IPS DF 6.9 (cell line): ENCODE measurements around the gene LENG9.
A peak's percentile ranks its signal among the peaks of the same experiment; 100 is the strongest.
"Not testable (repeated sequence)": the region's sequence is repeated elsewhere in the genome, so short reads cannot be mapped to it uniquely, and the experiment has no call there.

Source experiments
- DNase-seq: peaks from one replicate; pipeline ENCODE4 v3.0.0-alpha.2; 2013; ENCODE audit warnings: low read depth, low spot score
- H3K27ac ChIP-seq: one replicate; pipeline ENCODE4 v1.5.1; 2013; ENCODE audit warnings: low read length, control low read depth
- H3K27me3 ChIP-seq: 2 replicates; pipeline ENCODE4 v1.6.1; 2013; ENCODE audit warnings: mild to moderate bottlenecking, low read length; ENCODE audit not compliant: control insufficient read depth, insufficient read depth
- H3K36me3 ChIP-seq: 2 replicates; pipeline ENCODE4 v1.6.1; 2013; ENCODE audit warnings: low read length; ENCODE audit not compliant: control insufficient read depth, insufficient read depth
- H3K4me1 ChIP-seq: 2 replicates; pipeline ENCODE4 v1.6.1; 2013; ENCODE audit warnings: low read length; ENCODE audit not compliant: control insufficient read depth, insufficient read depth
- H3K4me3 ChIP-seq: 2 replicates; pipeline ENCODE4 v1.5.1; 2013; ENCODE audit warnings: mild to moderate bottlenecking, low read length
- H3K9me3 ChIP-seq: 2 replicates; pipeline ENCODE4 v1.6.1; 2013; ENCODE audit warnings: low read length, inconsistent platforms; ENCODE audit not compliant: control insufficient read depth, insufficient read depth
- WGBS: extraction: QIAGEN DNeasy Blood & Tissue Kit; methylation state at CpG from one replicate; pipeline ENCODE4 v1.1.7; 2013; ENCODE audit warnings: mixed read lengths, missing lambda C conversion rate; ENCODE audit not compliant: insufficient read length, insufficient coverage; 5-methylcytosine and 5-hydroxymethylcytosine counted together

LENG9 gene

GRCh38 chr19:54495284-54495683 is 31.7 kb upstream of the LENG9 start:
- not testable (repeated sequence) for H3K27me3 ChIP-seq, H3K4me3 ChIP-seq, H3K9me3 ChIP-seq, H3K4me1 ChIP-seq, DNase-seq, H3K36me3 ChIP-seq, H3K27ac ChIP-seq
- no CpG with 5 or more reads among the region's 5 CpGs for WGBS

- DNase-seq: no peak
- no peaks in the 10 kb centered on the region for H3K27me3 ChIP-seq
- no peak overlapping the region for H3K4me3 ChIP-seq
Observed at GRCh38 chr19:54493967-54494585, 30.5 kb upstream of the LENG9 start.

GRCh38 chr19:54493056-54493455 is 29.5 kb upstream of the LENG9 start:
- no CpG with 5 or more reads among the region's 5 CpGs for WGBS
- not testable (repeated sequence) for H3K27ac ChIP-seq, H3K4me3 ChIP-seq, H3K36me3 ChIP-seq, H3K27me3 ChIP-seq, H3K9me3 ChIP-seq, DNase-seq, H3K4me1 ChIP-seq

More at GRCh38 chr19:54493967-54494585, 30.5 kb upstream of the LENG9 start:
- WGBS: no CpG with 5 or more reads among the region's 10 CpGs
- Histone ChIP-seq H3K27ac (no peak overlapping the region), H3K36me3 (no peaks in the 10 kb centered on the region), H3K4me1 (no peaks in the 10 kb centered on the region; the same call in 1 of the 2 replicates), H3K9me3 (peaks cover 8% of the 10 kb centered on the region)

GRCh38 chr19:54492568-54492967 is 29.0 kb upstream of the LENG9 start:
- no peaks in the 10 kb centered on the region; the same call in 1 of the 2 replicates for H3K4me1 ChIP-seq
- no peak overlapping the region for H3K4me3 ChIP-seq
- no CpG with 5 or more reads among the region's 18 CpGs for WGBS
- no peak for DNase-seq
- peaks cover 8% of the 10 kb centered on the region for H3K9me3 ChIP-seq
- H3K36me3 ChIP-seq: no peaks in the 10 kb centered on the region
- no peaks in the 10 kb centered on the region for H3K27me3 ChIP-seq
- H3K27ac ChIP-seq: no peak overlapping the region

GRCh38 chr19:54489766-54490165 is 26.2 kb upstream of the LENG9 start:
- no peak overlapping the region for H3K27ac ChIP-seq
- H3K4me1 ChIP-seq: no peaks in the 10 kb centered on the region; the same call in 1 of the 2 replicates
- H3K36me3 ChIP-seq: no peaks in the 10 kb centered on the region
- no peaks in the 10 kb centered on the region for H3K27me3 ChIP-seq
- H3K9me3 ChIP-seq: peaks cover 8% of the 10 kb centered on the region
- no peak overlapping the region for H3K4me3 ChIP-seq
- DNase-seq: no peak
- WGBS: no CpG with 5 or more reads among the region's 9 CpGs

- H3K4me1 ChIP-seq: no peaks in the 10 kb centered on the region; the same call in 1 of the 2 replicates
- H3K4me3 ChIP-seq: no peak overlapping the region
- H3K36me3 ChIP-seq: no peaks in the 10 kb centered on the region
- no peaks in the 10 kb centered on the region for H3K27me3 ChIP-seq
- peaks cover 8% of the 10 kb centered on the region for H3K9me3 ChIP-seq
- DNase-seq: no peak
- no CpG with 5 or more reads among the region's 7 CpGs for WGBS
- no peak overlapping the region for H3K27ac ChIP-seq
Observed at GRCh38 chr19:54489341-54489740, 25.8 kb upstream of the LENG9 start.

- H3K27me3 ChIP-seq: no peaks in the 10 kb centered on the region
- WGBS: no CpG with 5 or more reads among the region's 5 CpGs
Observed at GRCh38 chr19:54485851-54486250, 22.3 kb upstream of the LENG9 start.

GRCh38 chr19:54484451-54484850 is 20.9 kb upstream of the LENG9 start:
- no peak for DNase-seq
- Histone ChIP-seq H3K4me3 (no peak overlapping the region), H3K27me3 (no peaks in the 10 kb centered on the region), H3K9me3 (peaks cover 2% of the 10 kb centered on the region), H3K36me3 (no peaks in the 10 kb centered on the region), H3K4me1 (no peaks in the 10 kb centered on the region; the same call in 1 of the 2 replicates), H3K27ac (no peak overlapping the region)
- WGBS: no CpG with 5 or more reads among the region's 10 CpGs

More at GRCh38 chr19:54485851-54486250, 22.3 kb upstream of the LENG9 start:
- H3K36me3 ChIP-seq: no peaks in the 10 kb centered on the region
- H3K9me3 ChIP-seq: peaks cover 4% of the 10 kb centered on the region
- no peak overlapping the region for H3K27ac ChIP-seq
- no peak for DNase-seq
- H3K4me1 ChIP-seq: no peaks in the 10 kb centered on the region; the same call in 1 of the 2 replicates
- no peak overlapping the region for H3K4me3 ChIP-seq

- WGBS: no CpG with 5 or more reads among the region's 3 CpGs
- H3K36me3 ChIP-seq: no peaks in the 10 kb centered on the region
- no peak overlapping the region for H3K4me3 ChIP-seq
- no peak for DNase-seq
- no peaks in the 10 kb centered on the region for H3K4me1 ChIP-seq
- H3K27me3 ChIP-seq: no peaks in the 10 kb centered on the region
- H3K27ac ChIP-seq: no peak overlapping the region
- no peaks in the 10 kb centered on the region; the same call in 1 of the 2 replicates for H3K9me3 ChIP-seq
Observed at GRCh38 chr19:54482889-54483288, 19.3 kb upstream of the LENG9 start.

GRCh38 chr19:54481326-54481930 is 17.9 kb upstream of the LENG9 start:
- H3K27me3 ChIP-seq: no peaks in the 10 kb centered on the region
- no CpG with 5 or more reads among the region's 16 CpGs for WGBS
- no peak overlapping the region for H3K4me3 ChIP-seq
- no peak overlapping the region for H3K27ac ChIP-seq
- H3K9me3 ChIP-seq: no peaks in the 10 kb centered on the region; the same call in 1 of the 2 replicates
- H3K4me1 ChIP-seq: no peaks in the 10 kb centered on the region
- H3K36me3 ChIP-seq: no peaks in the 10 kb centered on the region
- peak; percentile 67 for DNase-seq

- Histone ChIP-seq H3K27me3 (no peaks in the 10 kb centered on the region), H3K9me3 (no peaks in the 10 kb centered on the region), H3K4me1 (no peaks in the 10 kb centered on the region), H3K36me3 (no peaks in the 10 kb centered on the region), H3K27ac (no peak overlapping the region), H3K4me3 (no peak overlapping the region)
- WGBS: 100% methylated on average over 1 of the region's 2 CpGs
- DNase-seq: no peak
Observed at GRCh38 chr19:54480051-54480450, 16.5 kb upstream of the LENG9 start.
